Erythroblast (primary cell): ENCODE data around the gene TPGS2.

Experiments
- GATA1 ChIP-seq: IDR thresholded peaks from 2 replicates; pipeline ENCODE4 v1.6.1; 2011; ENCODE audit warnings: low read depth, mild to moderate bottlenecking, control low read depth, low read length, moderate library complexity
- POLR2A ChIP-seq: IDR thresholded peaks from 2 replicates; pipeline ENCODE4 v1.6.1; 2011; ENCODE audit warnings: mild to moderate bottlenecking, low read length

DNA sequence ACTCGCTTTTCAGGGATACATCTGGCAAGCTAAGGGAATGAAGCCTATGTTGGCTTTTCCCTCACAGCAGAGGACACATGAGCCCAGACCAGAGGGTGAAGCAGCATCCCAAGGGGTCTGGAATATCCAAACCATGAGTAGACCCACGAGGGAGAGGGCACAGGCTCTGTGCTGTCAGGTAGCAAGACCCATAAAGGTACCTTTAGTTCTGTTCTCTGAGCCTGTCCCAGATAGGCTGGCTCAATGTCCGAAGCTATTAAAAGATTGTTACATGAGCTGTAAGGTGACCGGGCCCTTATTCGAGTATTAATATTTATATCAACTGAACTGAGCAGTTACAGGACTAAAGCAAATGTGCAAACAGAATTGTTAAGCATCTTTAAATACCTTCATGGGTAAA is 52.2 kb downstream of the TPGS2 start:
- TF ChIP-seq GATA1, result no peak
- no peak for TF ChIP-seq POLR2A
